ENCODE data around the gene C1RL.
A peak's percentile ranks its signal among the peaks of the same experiment; 100 is the strongest.

Gene C1RL

DNA sequence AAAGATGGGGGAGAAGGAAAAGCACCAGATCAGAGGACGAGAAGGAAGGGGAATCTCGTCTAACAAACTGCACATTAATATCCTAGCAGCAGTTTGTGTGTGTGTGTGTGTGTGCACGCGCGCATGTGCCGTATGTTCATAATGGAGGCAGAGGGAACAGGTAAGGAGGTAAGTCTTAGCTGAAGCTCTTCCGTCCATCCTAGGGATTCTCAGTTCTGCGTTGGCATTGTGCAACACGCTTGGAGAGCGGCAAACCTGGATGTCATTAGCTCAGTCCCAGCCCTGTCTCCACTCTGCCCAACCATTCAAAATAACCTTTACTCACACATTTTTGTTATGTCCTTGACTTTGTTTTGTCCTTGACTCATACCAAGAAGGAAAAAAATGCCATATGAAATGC, 15.1 kb downstream of the C1RL start:
- FAIRE-seq = peak; percentile 65
- no peak for DNase-seq (ENCODE audit: insufficient read length, low spot score)

DNA sequence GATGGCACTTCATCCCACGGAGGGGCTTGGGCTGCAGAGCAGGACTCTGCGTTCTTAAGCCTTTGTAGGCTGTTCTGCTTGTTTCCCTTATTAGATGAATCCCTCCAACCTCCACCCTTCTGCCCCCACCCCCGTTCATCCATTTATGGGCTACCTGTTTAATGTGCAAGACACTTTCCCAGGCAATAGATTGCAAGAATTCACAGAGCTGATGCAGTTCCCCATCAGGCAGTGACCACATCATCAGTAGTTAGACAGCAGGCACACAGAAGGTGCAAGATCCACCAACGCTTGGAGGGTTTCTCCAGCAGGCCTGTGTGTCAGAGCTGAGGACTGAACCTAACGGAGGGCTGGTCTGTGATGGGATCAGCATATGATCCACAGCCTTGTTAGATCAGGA, 15.5 kb downstream of the C1RL start:
- DNase-seq (ENCODE audit: insufficient read length, low spot score) = no peak

DNA sequence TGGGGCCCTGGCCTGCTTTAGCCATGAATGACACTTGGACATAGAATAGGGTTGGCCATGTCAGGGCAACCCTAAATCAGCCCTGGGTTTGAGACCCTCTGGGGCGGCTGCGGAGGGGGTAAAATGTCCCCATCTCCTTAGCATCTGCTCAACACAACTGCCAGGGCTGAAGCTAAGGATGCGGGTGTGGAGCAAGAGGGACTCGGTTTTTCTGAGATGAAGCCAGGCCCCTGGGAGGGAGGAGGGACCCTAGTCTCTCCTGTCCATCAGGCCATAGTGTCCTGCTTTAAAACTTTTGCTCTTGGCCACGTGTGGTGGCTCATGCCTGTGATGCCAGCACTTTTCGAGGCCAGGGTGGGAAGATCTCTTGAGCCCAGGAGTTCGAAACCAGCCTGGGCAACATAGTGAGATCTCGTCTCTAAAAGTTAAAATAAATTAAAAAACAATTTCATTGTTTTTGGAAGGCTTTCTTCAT, 16.0 kb downstream of the C1RL start:
- DNase-seq (ENCODE audit: insufficient read length, low spot score) (no peak), FAIRE-seq (no peak)

More for the DNA sequence above, 15.5 kb downstream of the C1RL start:
- FAIRE-seq = no peak

DNA sequence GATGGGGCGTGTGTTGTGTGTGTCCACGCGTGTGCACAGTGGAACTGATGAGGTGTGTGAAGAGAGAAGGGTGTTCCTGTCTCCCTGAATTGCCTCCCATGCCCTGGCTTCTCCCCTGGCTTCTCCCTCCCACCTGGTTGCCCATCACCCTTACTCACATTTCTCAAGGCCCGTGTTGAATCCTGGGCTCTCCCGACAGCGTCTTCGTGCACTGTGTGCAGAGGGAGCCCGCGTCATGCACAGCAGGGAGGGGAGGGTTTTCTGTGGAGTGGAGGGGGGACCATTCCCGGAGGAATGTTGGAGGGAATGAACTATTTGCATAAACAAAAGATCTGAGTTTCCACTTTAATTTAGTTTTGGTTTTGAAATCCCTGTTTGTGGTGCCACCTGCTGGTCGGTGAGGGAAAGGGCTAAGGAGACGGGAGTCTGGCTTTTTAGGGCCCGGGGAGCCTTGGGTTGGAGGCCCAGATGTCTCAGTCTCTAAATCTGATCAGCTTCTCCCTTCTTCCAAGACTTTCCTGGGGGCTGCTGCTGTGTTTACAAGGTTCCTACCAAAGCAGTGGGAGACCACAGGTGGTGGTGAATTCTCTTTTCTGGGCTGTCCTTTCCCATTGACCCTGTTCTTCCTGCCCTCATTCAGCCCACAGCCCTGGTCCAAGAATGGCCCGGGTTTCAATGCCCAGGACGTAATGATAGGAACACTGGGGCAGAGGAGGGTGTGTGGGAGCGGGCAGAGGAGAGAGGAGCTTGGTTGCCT, 16.6 kb downstream of the C1RL start, which contains the start of gene C1R:
Gene C1R, minus strand, starts transcription at position 217 of the 757 bp plus-strand sequence. Its CDS starts 57 bp downstream, at position 160.
- FAIRE-seq (peak; percentile 86), DNase-seq (ENCODE audit: insufficient read length, low spot score) (peak; percentile 84)

- FAIRE-seq = peak; percentile 26
- DNase-seq (ENCODE audit: insufficient read length, low spot score) = no peak
Measured at GRCh38 chr12:7091660-7092228, 17.3 kb downstream of the C1RL start.

DNA sequence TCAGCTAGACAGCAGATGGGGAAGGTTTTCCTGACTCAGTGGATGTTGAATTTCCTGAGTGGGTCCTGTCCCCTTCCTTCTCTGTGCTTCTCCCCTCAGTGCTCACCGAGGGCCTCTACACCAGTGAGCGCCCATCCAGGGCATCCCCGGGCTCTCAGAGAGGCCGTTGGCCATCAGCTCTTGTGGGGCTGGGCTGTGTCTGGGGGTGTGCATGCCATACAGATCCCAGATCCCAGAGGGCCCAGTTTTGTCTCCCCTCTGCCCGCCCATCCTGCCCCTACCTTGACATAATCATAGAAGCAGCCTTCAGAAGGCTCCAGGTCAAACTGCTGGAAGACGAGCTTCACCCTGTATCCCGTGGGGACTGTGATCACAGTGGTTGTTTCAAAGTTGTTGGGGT, 17.8 kb downstream of the C1RL start:
- FAIRE-seq (no peak), DNase-seq (ENCODE audit: insufficient read length, low spot score) (no peak)

GRCh38 chr12:7090222-7090998, 18.6 kb downstream of the C1RL start:
- no peak for DNase-seq (ENCODE audit: insufficient read length, low spot score)
- no peak for FAIRE-seq

- FAIRE-seq (no peak), DNase-seq (ENCODE audit: insufficient read length, low spot score) (no peak)
Measured at GRCh38 chr12:7089196-7089871, 19.7 kb downstream of the C1RL start.

DNA sequence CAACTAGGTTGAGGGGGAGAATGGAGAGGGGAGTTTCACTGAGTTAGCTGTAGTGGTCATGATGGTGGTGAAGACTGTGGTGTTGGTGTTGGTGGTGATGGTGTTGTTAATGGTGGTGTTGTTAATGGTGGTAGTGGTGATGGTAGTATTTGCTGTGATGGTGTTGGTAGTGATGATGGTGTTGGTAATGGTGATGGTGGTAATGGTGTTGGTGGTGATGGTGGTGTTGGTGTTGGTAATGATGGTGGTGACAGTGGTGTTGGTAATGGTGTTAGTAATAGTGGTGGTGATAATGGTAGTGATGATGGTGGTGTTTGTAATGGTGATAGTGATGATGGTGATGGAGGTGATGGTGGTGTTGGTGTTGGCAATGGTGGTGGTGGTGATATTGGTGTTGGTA, 25.9 kb downstream of the C1RL start:
- FAIRE-seq = no peak
- DNase-seq (ENCODE audit: insufficient read length, low spot score) = no peak

- DNase-seq (ENCODE audit: insufficient read length, low spot score) (no peak), FAIRE-seq (no peak)
Measured at GRCh38 chr12:7081037-7081436, 28.0 kb downstream of the C1RL start.

DNA sequence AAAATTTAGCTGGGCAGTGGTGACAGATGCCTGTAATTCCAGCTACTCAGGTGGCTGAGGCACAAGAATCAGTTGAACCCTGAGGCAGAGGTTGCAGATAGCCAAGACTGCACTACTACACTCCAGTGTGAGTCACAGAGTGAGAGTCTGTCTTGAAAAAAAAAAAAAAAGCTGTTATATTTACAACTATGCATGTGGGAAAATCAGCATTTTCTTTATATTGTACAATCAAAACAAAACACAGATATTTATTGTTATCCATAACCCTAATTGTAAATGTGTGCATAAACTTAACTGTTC, 29.2 kb downstream of the C1RL start:
- DNase-seq (ENCODE audit: insufficient read length, low spot score) = no peak
- FAIRE-seq = no peak

GRCh38 chr12:7078163-7078562, 30.9 kb downstream of the C1RL start:
- DNase-seq (ENCODE audit: insufficient read length, low spot score) = no peak
- no peak for FAIRE-seq

GRCh38 chr12:7076493-7076892, 32.5 kb downstream of the C1RL start:
- DNase-seq (ENCODE audit: insufficient read length, low spot score) (no peak), FAIRE-seq (no peak)

- DNase-seq (ENCODE audit: insufficient read length, low spot score) (no peak), FAIRE-seq (peak; percentile 79)
Measured at GRCh38 chr12:7075939-7076338, 33.1 kb downstream of the C1RL start.

DNA sequence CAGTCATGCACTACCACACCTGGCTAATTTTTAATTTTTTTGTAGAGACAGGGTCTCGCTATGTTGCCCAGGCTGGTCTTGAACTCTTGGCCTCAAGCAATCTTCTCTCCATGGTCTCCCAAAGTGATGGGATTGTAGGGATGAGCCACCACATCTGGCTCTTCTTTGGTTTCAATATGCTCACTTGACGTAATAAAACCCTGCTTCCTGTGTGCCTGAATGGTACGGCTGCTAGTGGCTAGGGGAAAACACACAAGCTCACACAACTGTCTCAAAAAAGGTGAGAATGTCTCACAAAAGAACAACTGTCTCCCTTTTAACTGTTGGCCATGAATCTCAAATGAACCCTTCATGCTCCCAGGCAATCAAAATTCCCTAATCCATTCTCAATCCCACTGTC, 33.5 kb downstream of the C1RL start:
- FAIRE-seq (no peak), DNase-seq (ENCODE audit: insufficient read length, low spot score) (no peak)

- DNase-seq (ENCODE audit: insufficient read length, low spot score) (no peak), FAIRE-seq (no peak)
Measured at GRCh38 chr12:7073946-7074345, 35.1 kb downstream of the C1RL start.

DNA sequence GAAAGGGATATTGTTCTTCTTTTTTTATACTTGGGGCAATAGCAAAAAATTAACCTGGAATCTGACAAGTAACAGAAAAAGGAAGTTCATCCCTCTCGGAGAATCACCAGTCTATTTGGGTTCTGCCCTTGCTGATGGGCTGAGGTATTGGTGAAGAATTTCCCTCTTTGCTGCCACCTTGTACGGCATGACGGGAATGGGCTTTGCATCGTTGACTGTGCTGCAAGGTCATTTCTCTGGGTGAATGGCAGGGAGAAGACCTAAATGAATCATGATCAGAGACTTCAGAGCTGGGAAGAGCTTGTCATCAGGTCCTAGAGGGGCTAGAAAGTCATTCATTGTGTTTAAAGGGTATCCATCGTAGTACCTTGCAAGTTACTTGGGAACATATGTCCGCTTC, 36.5 kb downstream of the C1RL start:
- DNase-seq (ENCODE audit: insufficient read length, low spot score) = no peak
- FAIRE-seq = peak; percentile 26

GRCh38 chr12:7072035-7072434, 37.0 kb downstream of the C1RL start:
- no peak for FAIRE-seq

GRCh38 chr12:7069386-7069785, 39.6 kb downstream of the C1RL start:
- no peak for FAIRE-seq
- DNase-seq (ENCODE audit: insufficient read length, low spot score) = no peak

More at GRCh38 chr12:7072035-7072434, 37.0 kb downstream of the C1RL start:
- no peak for DNase-seq (ENCODE audit: insufficient read length, low spot score)

DNA sequence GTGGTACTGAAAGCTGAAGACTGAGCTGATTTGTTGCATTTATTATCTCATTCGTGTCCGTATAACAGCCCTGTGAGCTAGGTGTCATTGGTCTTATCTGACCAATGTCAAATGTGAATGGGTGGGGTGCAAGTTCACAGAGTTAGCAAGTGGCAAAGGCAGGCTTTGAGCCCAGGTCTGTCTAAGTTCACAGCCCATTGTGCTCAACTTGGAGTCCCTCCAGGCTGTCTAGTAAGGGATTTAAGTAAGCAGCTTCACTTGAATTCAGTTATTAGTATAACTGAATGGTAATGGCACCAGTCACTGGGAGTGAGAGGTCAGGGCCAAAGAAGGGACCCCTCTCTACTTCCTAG, 40.0 kb downstream of the C1RL start:
- DNase-seq (ENCODE audit: insufficient read length, low spot score) (no peak), FAIRE-seq (peak; percentile 13)

Measured in HTR-8/SVneo (cell line).